Aorta (tissue), 4 donors: ENCODE measurements around the gene VPS18. TPM values are rescaled to one million over a fixed set of nuclear protein-coding genes. Genes with fewer than 3 reads are reported as not detected.

Experiments
- polyA plus RNA-seq, 2 donors: library from polyadenylated mRNA; stranded (reverse); fragments of 200-250 nt; gene quantifications; one replicate each; pipeline ENCODE4 v1.2.3, GENCODE V29; 2013
- total RNA-seq, 2 donors: library from RNA; stranded (reverse); fragmentation: NEBNext Ultra II Directional; extraction: Animal tissue kit (Norgen Biotek cat#: 25700); gene quantifications; one replicate each; pipeline ENCODE4 v1.2.1, GENCODE V29; 2021
- donor health status: healthy with polysubstance abuse.
- donor health status: Bipolar disorder and iron deficiency.
- donor health status: DM: no; HTN: no; CAD: no.
- donor health status: DM: yes; HTN: yes; CAD: no.

VPS18 gene
- total and polyA plus RNA-seq, 4 donors: 5.5 to 22.5 (median 14.4) TPM

Other genes starting within 250 kb of the VPS18 start
- gene RAD51, start 199.3 kb upstream of the VPS18 start, total RNA-seq: under 1 TPM; 0.42 to 0.87 TPM
- gene RAD51, start 199.3 kb upstream of the VPS18 start, polyA plus RNA-seq: under 1 TPM; 0.33 to 0.50 TPM
- 10 to 100 TPM; 21.1 to 29.1 TPM for gene RMDN3, start 139.2 kb upstream of the VPS18 start, total RNA-seq
- gene RMDN3, start 139.2 kb upstream of the VPS18 start, polyA plus RNA-seq: 10 to 100 TPM; 27.3 to 29.2 TPM
- 1 to 10 TPM; 4.5 to 7.7 TPM for gene GCHFR, start 130.4 kb upstream of the VPS18 start, total RNA-seq
- 10 to 100 TPM; 21.0 to 48.2 TPM for gene GCHFR, start 130.4 kb upstream of the VPS18 start, polyA plus RNA-seq
- under 1 TPM; 0.19 to 0.87 TPM for gene C15orf62, start 124.5 kb upstream of the VPS18 start, total RNA-seq
- under 1 TPM in 1 of 2 donors, not detected in 1; 0.97 TPM for gene C15orf62, start 124.5 kb upstream of the VPS18 start, polyA plus RNA-seq
- 10 to 100 TPM in 1 of 2 donors, 1 to 10 TPM in 1; 9.3 to 17.4 TPM for gene ZFYVE19, start 87.4 kb upstream of the VPS18 start, total RNA-seq
- gene ZFYVE19, start 87.4 kb upstream of the VPS18 start, polyA plus RNA-seq: 10 to 100 TPM; 14.5 to 48.0 TPM
- gene DNAJC17, start 87.0 kb upstream of the VPS18 start, total RNA-seq: 10 to 100 TPM; 29.4 to 34.7 TPM
- 10 to 100 TPM; 20.5 to 75.9 TPM for gene DNAJC17, start 87.0 kb upstream of the VPS18 start, polyA plus RNA-seq
- gene PPP1R14D, start 65.7 kb upstream of the VPS18 start, total RNA-seq: not detected
- 10 to 100 TPM in 1 of 2 donors, not detected in 1; 22.3 TPM for gene PPP1R14D, start 65.7 kb upstream of the VPS18 start, polyA plus RNA-seq
- gene SPINT1, start 50.4 kb upstream of the VPS18 start, total RNA-seq: 1 to 10 TPM; 2.4 to 3.9 TPM
- 10 to 100 TPM in 1 of 2 donors, 1 to 10 TPM in 1; 1.9 to 15.5 TPM for gene SPINT1, start 50.4 kb upstream of the VPS18 start, polyA plus RNA-seq
- under 1 TPM; 0.19 to 0.30 TPM for gene RHOV, start 20.2 kb upstream of the VPS18 start, total RNA-seq
- under 1 TPM in 1 of 2 donors, not detected in 1; 0.15 TPM for gene RHOV, start 20.2 kb upstream of the VPS18 start, polyA plus RNA-seq
- 10 to 100 TPM in 1 of 2 donors, 1 to 10 TPM in 1; 9.7 to 28.4 TPM for gene DLL4, start 34.9 kb downstream of the VPS18 start, total RNA-seq
- gene DLL4, start 34.9 kb downstream of the VPS18 start, polyA plus RNA-seq: under 1 TPM; 0.20 to 0.38 TPM
- gene CHAC1, start 59.0 kb downstream of the VPS18 start, total RNA-seq: 1 to 10 TPM; 2.1 to 5.3 TPM
- gene CHAC1, start 59.0 kb downstream of the VPS18 start, polyA plus RNA-seq: 1 to 10 TPM; 1.2 to 4.5 TPM
- gene INO80, start 221.8 kb downstream of the VPS18 start, total RNA-seq: 10 to 100 TPM; 23.5 to 25.1 TPM
- gene INO80, start 221.8 kb downstream of the VPS18 start, polyA plus RNA-seq: 1 to 10 TPM; 6.5 to 7.3 TPM